H1 (cell line): ENCODE results near the gene HSD11B1L.

ENCODE experiments used
- ATF2 ChIP-seq: IDR thresholded peaks from 2 replicates; pipeline ENCODE4 v1.6.1; 2012; ENCODE audit warnings: low read length, inconsistent platforms
- HDAC2 ChIP-seq, 2 experiments: fragments of 300-600 bp in 1 of 2; sonication (generic) in 1 of 2; IDR thresholded peaks; 2 replicates each; pipeline ENCODE4 v1.6.1; 2011 to 2012; ENCODE audit warnings: low read depth in 2 of 2, low read length in 2 of 2, mild to moderate bottlenecking in 2 of 2, moderate library complexity in 2 of 2, borderline replicate concordance in 1 of 2, inconsistent platforms in 1 of 2
- JUND ChIP-seq: IDR thresholded peaks from 2 replicates; pipeline ENCODE4 v1.6.1; 2011; ENCODE audit warnings: mild to moderate bottlenecking, improper control_type of control experiment, low read length
- MAFK ChIP-seq: IDR thresholded peaks from 2 replicates; pipeline ENCODE4 v1.6.1; 2012; ENCODE audit warnings: low read depth, mild to moderate bottlenecking, improper control_type of control experiment, low read length
- MAX ChIP-seq: IDR thresholded peaks from 2 replicates; pipeline ENCODE4 v1.6.1; 2012; ENCODE audit warnings: inconsistent platforms
- POLR2A ChIP-seq, 2 experiments: IDR thresholded peaks; 1 replicate in 1 of 2; 2 replicates in 1 of 2; pipeline ENCODE4 v1.6.1; 2011; ENCODE audit warnings: low read depth in 2 of 2, low read length in 2 of 2, mild to moderate bottlenecking in 2 of 2; ENCODE audit errors: control extremely low read depth in 1 of 2
- POLR2AphosphoS5 ChIP-seq: IDR thresholded peaks from 2 replicates; pipeline ENCODE4 v1.6.1; 2011; ENCODE audit warnings: low read depth, low read length
- SP2 ChIP-seq: IDR thresholded peaks from 2 replicates; pipeline ENCODE4 v1.6.1; 2012; ENCODE audit warnings: mild to moderate bottlenecking, low read length, inconsistent platforms
- SUZ12 ChIP-seq: fragments of 200-600 bp; sonication (generic); IDR thresholded peaks from 2 replicates; pipeline ENCODE4 v1.6.1; 2012; ENCODE audit warnings: mild to moderate bottlenecking, inconsistent platforms, low read length, moderate library complexity, mixed read lengths
- TF ChIP-seq, protein P1 (sequence below), 3 experiments: IDR thresholded peaks; 1 replicate in 2 of 3; 2 replicates in 1 of 3; pipeline versions ENCODE4 v1.5.1 to v1.6.1; 2011; ENCODE audit warnings: low read length in 3 of 3, mild to moderate bottlenecking in 3 of 3, inconsistent platforms in 2 of 3, low read depth in 1 of 3, moderate library complexity in 1 of 3; ENCODE audit not compliant: insufficient read depth in 1 of 3; ENCODE audit errors: control extremely low read depth in 1 of 3

DNA sequence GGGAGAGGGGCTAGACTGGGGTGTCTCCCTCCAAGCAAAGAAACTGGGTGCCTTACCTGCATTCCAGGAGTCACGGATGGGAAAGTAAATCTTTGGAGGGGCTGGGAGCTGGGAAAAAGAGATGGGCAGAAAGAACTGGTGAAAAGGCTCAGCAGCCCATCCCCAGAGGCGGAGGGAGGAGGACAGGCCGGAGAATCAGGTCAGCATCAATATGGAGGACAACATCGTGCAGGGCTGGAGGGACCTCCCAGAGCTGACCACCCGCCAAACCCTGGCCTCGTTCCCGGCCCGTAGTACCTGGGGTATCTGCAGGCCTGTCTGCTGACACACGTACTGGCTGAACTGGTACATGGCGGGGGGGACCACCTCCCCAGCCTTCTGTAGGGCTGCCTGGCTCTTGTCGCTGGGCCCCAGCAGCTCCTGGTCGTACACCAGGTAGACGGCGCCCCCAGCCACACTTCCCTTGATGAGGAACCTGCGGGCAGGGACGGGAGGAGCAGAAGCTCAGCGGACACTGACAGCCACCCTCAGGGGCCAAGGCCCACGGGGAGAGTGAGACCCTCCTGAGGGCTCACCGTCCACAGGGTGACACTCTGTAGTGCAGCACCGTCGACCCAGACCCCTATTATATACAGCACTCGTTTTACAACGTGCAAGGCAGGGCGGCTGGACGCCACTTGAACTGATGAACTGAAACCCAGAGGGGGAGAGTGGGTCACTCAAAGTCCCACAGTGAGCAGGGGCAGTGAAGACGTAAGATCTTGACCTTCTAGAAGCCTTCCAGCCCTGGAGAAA is 1.3 kb upstream of the HSD11B1L start:
- TF ChIP-seq SUZ12, result no peak
- no peak for TF ChIP-seq JUND
- no peak for TF ChIP-seq HDAC2 (IDR thresholded peaks at IDR 0.05; ENCODE audit: borderline replicate concordance in 1 of 2, low read depth in 2 of 2, low read length in 2 of 2)
- no peak; the same call in 1 of the 2 replicates for TF ChIP-seq POLR2AphosphoS5
- TF ChIP-seq, protein P1, sequence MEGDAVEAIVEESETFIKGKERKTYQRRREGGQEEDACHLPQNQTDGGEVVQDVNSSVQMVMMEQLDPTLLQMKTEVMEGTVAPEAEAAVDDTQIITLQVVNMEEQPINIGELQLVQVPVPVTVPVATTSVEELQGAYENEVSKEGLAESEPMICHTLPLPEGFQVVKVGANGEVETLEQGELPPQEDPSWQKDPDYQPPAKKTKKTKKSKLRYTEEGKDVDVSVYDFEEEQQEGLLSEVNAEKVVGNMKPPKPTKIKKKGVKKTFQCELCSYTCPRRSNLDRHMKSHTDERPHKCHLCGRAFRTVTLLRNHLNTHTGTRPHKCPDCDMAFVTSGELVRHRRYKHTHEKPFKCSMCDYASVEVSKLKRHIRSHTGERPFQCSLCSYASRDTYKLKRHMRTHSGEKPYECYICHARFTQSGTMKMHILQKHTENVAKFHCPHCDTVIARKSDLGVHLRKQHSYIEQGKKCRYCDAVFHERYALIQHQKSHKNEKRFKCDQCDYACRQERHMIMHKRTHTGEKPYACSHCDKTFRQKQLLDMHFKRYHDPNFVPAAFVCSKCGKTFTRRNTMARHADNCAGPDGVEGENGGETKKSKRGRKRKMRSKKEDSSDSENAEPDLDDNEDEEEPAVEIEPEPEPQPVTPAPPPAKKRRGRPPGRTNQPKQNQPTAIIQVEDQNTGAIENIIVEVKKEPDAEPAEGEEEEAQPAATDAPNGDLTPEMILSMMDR (IDR thresholded peaks at IDR 0.05; ENCODE audit: control extremely low read depth in 1 of 3, insufficient read depth in 1 of 3, low read depth in 1 of 3, low read length in 3 of 3), result no peak
- TF ChIP-seq POLR2A (IDR thresholded peaks at IDR 0.05; ENCODE audit: control extremely low read depth in 1 of 2, low read depth in 2 of 2, low read length in 2 of 2), result no peak
- no peak for TF ChIP-seq SP2
- TF ChIP-seq MAFK, result no peak
- TF ChIP-seq ATF2, result no peak
- TF ChIP-seq MAX, result no peak
